HG02763 (cell line): ENCODE measurements around the gene KAZN.

Experiments used
- ATAC-seq: cut with Tn5 transposase; IDR thresholded peaks from one replicate; pipeline ENCODE4 v1.9.1; 2021; ENCODE audit warnings: mild to moderate bottlenecking, moderate library complexity; ENCODE audit not compliant: unreplicated experiment

KAZN gene

GRCh38 chr1:14989931-14990728 lies 391.6 kb downstream of the KAZN start:
- no peak for ATAC-seq

- ATAC-seq, result no peak
Observed at GRCh38 chr1:14993414-14993813, 394.9 kb downstream of the KAZN start.

- ATAC-seq, result no peak
Observed at GRCh38 chr1:14994148-14994547, 395.7 kb downstream of the KAZN start.

- no peak for ATAC-seq
Observed at GRCh38 chr1:14994841-14995437, 396.5 kb downstream of the KAZN start.

- ATAC-seq, result no peak
Observed at GRCh38 chr1:14996133-14997050, 397.9 kb downstream of the KAZN start.

GRCh38 chr1:14997646-14998276 lies 399.3 kb downstream of the KAZN start:
- no peak for ATAC-seq

- ATAC-seq, result no peak
Observed at GRCh38 chr1:14999441-14999840, 401.0 kb downstream of the KAZN start.

- ATAC-seq, result no peak
Observed at GRCh38 chr1:15000030-15000429, 401.5 kb downstream of the KAZN start.

GRCh38 chr1:15000671-15001070 lies 402.2 kb downstream of the KAZN start:
- ATAC-seq, result no peak

GRCh38 chr1:15001317-15001915 lies 402.9 kb downstream of the KAZN start:
- no peak for ATAC-seq

GRCh38 chr1:15002325-15002724 lies 403.8 kb downstream of the KAZN start:
- ATAC-seq, result no peak

GRCh38 chr1:15004396-15004795 lies 405.9 kb downstream of the KAZN start:
- ATAC-seq, result no peak

GRCh38 chr1:15005116-15005515 lies 406.6 kb downstream of the KAZN start:
- ATAC-seq, result no peak

GRCh38 chr1:15007368-15007767 lies 408.9 kb downstream of the KAZN start:
- ATAC-seq, result no peak

GRCh38 chr1:15007842-15008241 lies 409.4 kb downstream of the KAZN start:
- ATAC-seq, result no peak

GRCh38 chr1:15008783-15009729 lies 410.6 kb downstream of the KAZN start:
- no peak for ATAC-seq

- no peak for ATAC-seq
Observed at GRCh38 chr1:15011160-15011559, 412.7 kb downstream of the KAZN start.

GRCh38 chr1:15011661-15012060 lies 413.2 kb downstream of the KAZN start:
- ATAC-seq, result no peak

GRCh38 chr1:15012822-15013221 lies 414.3 kb downstream of the KAZN start:
- no peak for ATAC-seq

GRCh38 chr1:15013767-15014166 lies 415.3 kb downstream of the KAZN start:
- no peak for ATAC-seq
